ENCODE results near the gene DHRS1.

DHRS1 gene

DNA sequence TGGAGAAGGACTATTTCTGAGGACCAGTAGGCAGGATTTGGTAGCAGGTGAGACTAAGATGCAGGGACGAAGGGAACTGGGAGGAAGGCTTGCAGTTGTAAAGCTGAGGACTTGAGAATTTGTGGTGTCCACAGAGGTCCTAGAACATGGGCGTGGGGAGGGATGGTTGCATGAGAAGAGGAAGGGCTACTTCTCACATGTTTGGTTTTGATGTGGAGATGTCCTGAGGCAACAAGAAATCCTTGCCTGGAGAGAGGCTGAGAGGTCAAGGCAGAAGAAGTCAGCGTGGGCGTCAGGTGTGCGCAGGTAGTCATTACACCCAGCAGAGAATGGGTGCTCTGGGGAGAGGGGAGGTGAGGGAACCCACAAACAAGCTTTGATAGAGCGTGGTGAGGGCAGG, 22.5 kb downstream of the DHRS1 start:
- no peak for TF ChIP-seq CTCF (IDR thresholded peaks at IDR 0.05)

GRCh38 chr14:24274101-24274543, 25.5 kb downstream of the DHRS1 start:
- no peak for TF ChIP-seq CTCF (IDR thresholded peaks at IDR 0.05)

- TF ChIP-seq CTCF (IDR thresholded peaks at IDR 0.05), result peak; percentile 32; the same call in 1 of the 2 replicates
Measured at GRCh38 chr14:24273422-24273998, 26.1 kb downstream of the DHRS1 start.

DNA sequence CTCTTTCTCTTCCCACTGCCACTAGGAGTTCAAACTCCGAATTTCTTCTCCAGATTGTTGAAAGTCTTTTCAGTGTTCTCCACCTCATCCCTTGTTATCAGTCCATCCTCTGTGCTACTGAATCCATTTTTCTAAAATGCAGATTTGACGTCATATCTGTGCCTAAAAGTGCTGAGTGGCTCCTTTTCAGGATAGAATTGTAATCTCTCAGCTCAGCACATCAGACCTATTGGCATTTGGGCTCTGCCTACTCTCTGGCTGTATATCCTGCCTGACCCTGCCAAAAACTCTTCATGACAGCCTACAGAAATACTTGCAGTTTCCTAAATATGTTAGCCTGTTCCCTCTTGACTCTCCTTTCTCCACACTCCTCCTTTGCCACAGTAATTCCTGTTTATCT, 27.1 kb downstream of the DHRS1 start:
- TF ChIP-seq CTCF (IDR thresholded peaks at IDR 0.05), result no peak

GRCh38 chr14:24271834-24272263, 27.7 kb downstream of the DHRS1 start:
- no peak for TF ChIP-seq CTCF (IDR thresholded peaks at IDR 0.05)

- peak; percentile 76 for TF ChIP-seq CTCF (IDR thresholded peaks at IDR 0.05)
Measured at GRCh38 chr14:24271134-24271833, 28.3 kb downstream of the DHRS1 start, which contains the start of gene RABGGTA. Gene RABGGTA, minus strand, starts transcription at chr14:24271597. Its CDS starts 482 bp downstream, at chr14:24271115.

- TF ChIP-seq CTCF (IDR thresholded peaks at IDR 0.05), result no peak
Measured at GRCh38 chr14:24270537-24271133, 28.9 kb downstream of the DHRS1 start.

Data from LNCAP (cell line).